K562 treated with DMSO at 1 percent for 4 hours (cell line): ENCODE results near the gene OR52N2. TPM values are rescaled to one million over a fixed set of nuclear protein-coding genes. Genes with fewer than 3 reads are reported as not detected.

Experiments used
- total RNA-seq: library from RNA; unstranded; fragments of 300-600 nt; gene quantifications from 2 replicates; pipeline ENCODE4 v1.2.3, GENCODE V29; 2022; ENCODE audit not compliant: insufficient read depth

Gene OR52N2
- not detected in 2 replicates for total RNA-seq

DNA sequence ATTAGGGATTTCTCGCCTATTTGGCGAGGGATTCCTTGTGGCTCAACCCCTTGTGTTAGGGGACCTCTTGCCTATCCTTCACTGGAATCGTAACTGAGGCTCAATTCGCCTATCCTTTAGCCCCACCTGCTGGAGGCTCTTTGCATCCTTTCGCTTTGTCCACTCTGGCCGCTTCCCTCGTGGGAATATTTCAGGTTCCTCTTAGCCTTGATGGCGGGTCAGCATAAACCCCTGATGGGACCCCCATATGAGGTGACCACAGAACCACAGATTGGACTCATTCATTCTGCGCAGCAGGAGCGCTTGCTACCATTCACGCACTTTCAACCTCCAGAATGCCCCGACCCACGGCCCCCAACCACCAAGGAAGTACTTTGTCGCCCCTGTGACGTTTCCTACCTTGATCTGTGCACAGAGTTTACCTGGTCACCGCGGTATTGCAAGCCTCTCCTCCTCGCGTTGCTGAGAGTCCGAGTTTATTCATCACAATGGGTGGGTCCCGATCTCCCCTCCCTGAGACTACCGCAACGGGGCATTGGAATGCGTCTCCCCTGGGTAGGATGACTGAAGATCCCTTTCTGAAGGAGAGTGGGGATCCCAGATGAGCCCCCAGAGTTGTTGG, at the start of gene OR52N2:
TSS of gene OR52N2 (plus strand) at position 425 of the 622 bp plus-strand sequence. CDS start 11,412 bp downstream, outside the sequence.

DNA sequence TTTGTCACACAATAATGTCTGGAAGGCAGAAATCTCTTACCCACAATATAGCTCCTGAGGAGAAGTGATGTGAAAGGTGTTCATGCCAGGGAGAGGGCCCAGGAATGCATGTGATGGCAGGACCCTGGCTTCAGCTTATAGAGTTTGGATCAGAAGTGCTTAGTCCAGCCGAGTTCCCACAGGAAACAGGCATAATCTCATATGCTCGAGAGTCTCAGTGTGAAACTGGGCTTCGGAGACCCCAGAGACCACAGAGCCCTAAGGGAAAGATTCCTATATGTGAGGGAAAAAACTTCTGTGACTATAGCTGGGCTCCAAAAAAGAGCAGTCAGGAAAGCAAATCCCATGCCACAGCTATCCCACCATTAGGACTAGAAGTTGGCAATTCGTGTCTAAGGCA, 25.5 kb upstream of the OR52N2 start, which contains the start of gene OR52N5:
TSS of gene OR52N5 (minus strand) at position 101 of the 400 bp plus-strand sequence. CDS start 4,721 bp downstream, outside the sequence.

DNA sequence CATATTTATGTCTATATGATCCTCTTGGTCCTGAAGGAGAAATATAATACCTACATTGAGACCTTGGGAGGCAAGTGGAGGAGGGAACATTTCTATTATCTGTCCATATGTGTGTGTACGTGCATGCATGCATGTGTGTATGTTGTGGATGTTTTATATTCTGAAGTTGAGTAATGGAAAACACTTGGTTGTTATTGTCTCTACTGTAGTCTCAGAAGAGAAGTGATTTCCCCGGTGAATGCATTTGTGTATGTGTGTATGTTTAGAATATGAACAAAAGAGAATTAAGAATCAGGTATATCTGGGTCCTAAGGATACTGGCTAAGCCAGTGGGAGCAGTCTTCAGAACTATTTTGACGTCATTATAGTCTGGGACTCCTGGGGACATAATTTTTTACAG, 17.6 kb upstream of the OR52N2 start, which contains the start of gene OR52N1:
TSS of gene OR52N1 (minus strand) at position 101 of the 400 bp plus-strand sequence. CDS start 2,449 bp downstream, outside the sequence.

DNA sequence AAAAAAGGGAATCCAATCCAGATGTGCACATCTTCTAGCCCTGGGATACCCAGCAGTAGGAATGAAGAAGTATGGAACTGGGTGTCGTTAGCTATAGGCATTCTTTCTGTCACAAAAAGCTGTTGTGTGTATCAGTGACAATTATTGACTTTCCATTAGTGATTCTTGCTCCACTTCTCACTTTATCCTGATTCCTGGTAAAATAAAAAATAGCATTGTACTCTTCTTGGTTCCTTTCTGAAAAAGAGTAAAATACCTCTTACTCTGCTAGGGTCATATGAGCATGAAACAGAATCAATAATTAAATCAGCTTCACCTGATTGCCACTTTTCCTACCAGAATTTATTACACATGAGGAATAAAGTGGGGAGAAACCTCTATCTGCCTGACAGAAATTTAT, 33.1 kb downstream of the OR52N2 start, which contains the start of gene OR52E6:
TSS of gene OR52E6 (minus strand) at position 101 of the 400 bp plus-strand sequence. CDS start at position 101, 0 bp downstream.

DNA sequence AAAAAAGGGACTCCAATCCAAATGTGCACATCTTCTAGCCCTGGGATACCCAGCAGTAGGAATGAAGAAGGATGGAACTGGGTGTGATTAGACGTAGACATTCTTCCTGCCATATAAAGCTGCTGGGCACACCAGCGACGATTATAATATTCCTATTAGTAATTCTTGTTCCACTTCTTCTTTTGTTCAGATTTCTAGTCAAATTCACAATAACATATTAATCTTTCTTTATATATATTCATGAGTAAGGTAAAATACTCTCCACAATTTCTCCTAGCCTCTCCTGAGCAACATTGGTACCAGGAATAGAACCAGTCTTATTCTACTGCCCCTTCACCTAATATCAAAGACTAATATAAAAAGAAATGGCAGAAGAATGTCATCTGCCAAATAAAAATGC, 48.9 kb downstream of the OR52N2 start, which contains the start of gene OR52E8:
TSS of gene OR52E8 (minus strand) at position 101 of the 400 bp plus-strand sequence. CDS start at position 101, 0 bp downstream.

Other genes starting within 250 kb of the OR52N2 start
- not detected in 2 replicates for gene OR52B6, start 228.0 kb upstream of the OR52N2 start, total RNA-seq
- 10.9 and 13.0 TPM in 2 replicates for gene TRIM6, start 212.3 kb upstream of the OR52N2 start, total RNA-seq
- gene TRIM34, start 183.9 kb upstream of the OR52N2 start, total RNA-seq = 2.0 and 3.1 TPM in 2 replicates
- 11.6 and 13.1 TPM in 2 replicates for gene TRIM5, start 123.8 kb upstream of the OR52N2 start, total RNA-seq
- gene TRIM22, start 119.1 kb upstream of the OR52N2 start, total RNA-seq = 0.41 and 0.45 TPM in 2 replicates
- gene OR56B1, start 72.5 kb upstream of the OR52N2 start, total RNA-seq = not detected in 2 replicates
- gene OR52N4, start 54.7 kb upstream of the OR52N2 start, total RNA-seq = not detected in 2 replicates
- gene OR52N5, start 25.6 kb upstream of the OR52N2 start, total RNA-seq = not detected in 2 replicates
- gene OR52N1, start 17.7 kb upstream of the OR52N2 start, total RNA-seq = not detected in 2 replicates
- not detected in 2 replicates for gene OR52E6, start 33.0 kb downstream of the OR52N2 start, total RNA-seq
- not detected in 2 replicates for gene OR52E8, start 48.8 kb downstream of the OR52N2 start, total RNA-seq
- not detected in 2 replicates for gene OR52E4, start 71.7 kb downstream of the OR52N2 start, total RNA-seq
- gene OR52E5, start 84.3 kb downstream of the OR52N2 start, total RNA-seq = not detected in 2 replicates
- not detected in 2 replicates for gene OR56A3, start 133.3 kb downstream of the OR52N2 start, total RNA-seq
- not detected in 2 replicates for gene OR56A5, start 159.6 kb downstream of the OR52N2 start, total RNA-seq
- not detected in 2 replicates for gene OR52L1, start 178.1 kb downstream of the OR52N2 start, total RNA-seq
- not detected in 2 replicates for gene OR56A4, start 198.0 kb downstream of the OR52N2 start, total RNA-seq
- gene OR56A1, start 221.8 kb downstream of the OR52N2 start, total RNA-seq = not detected in 2 replicates